Endothelial cell of umbilical vein (primary cell): ENCODE data around the gene USH1C. TPM values are rescaled to one million over a fixed set of nuclear protein-coding genes. Genes with fewer than 3 reads are reported as not detected.

Experiments used
- BruUV-seq: library from RNA; stranded (reverse); fragments of 400-500 nt; replicated peaks from 2 replicates; lab custom pipeline; 2021; lab: Mats Ljungman, UMichigan
- CTCF ChIA-PET: fragments of 300-600, 350-600 bp; sonication (Branson Sonifier 250); formaldehyde crosslinking; loops from one replicate; lab custom pipeline; 2021; ENCODE audit warnings: antibody characterized with exemption, inconsistent platforms; lab: Charles Lee
- POLR2A ChIA-PET: fragments of 300-600, 350-600 bp; sonication (Branson Sonifier 250); formaldehyde crosslinking; loops from one replicate; lab custom pipeline; 2021; ENCODE audit warnings: antibody characterized with exemption, inconsistent platforms; lab: Charles Lee
- DNase-seq: peaks from one replicate; pipeline ENCODE4 v3.0.0-alpha.2; 2011; ENCODE audit warnings: low read depth, low spot score
- FAIRE-seq: peaks from 2 replicates; lab custom pipeline; 2011; peaks lifted over from hg19 to GRCh38; lab: Jason Lieb, UNC
- H2AFZ ChIP-seq: 2 replicates; pipeline ENCODE4 v1.6.0; 2012; ENCODE audit warnings: low read depth, low read length, control low read depth, inconsistent platforms
- H3K27ac ChIP-seq: 2 replicates; pipeline ENCODE4 v1.5.1; 2011; ENCODE audit warnings: low read depth, mild to moderate bottlenecking, control low read depth, low read length, moderate library complexity; ENCODE audit not compliant: insufficient read depth
- H3K27me3 ChIP-seq, 2 experiments: 2 replicates each; pipeline versions ENCODE4 v1.6.0 to v1.6.1; 2011; ENCODE audit warnings: low read length in 2 of 2, mixed read lengths in 1 of 2; ENCODE audit not compliant: control insufficient read depth in 2 of 2, insufficient read depth in 2 of 2
- H3K36me3 ChIP-seq, 2 experiments: 2 replicates in 1 of 2; 3 replicates in 1 of 2; pipeline ENCODE4 v1.5.1; 2011; ENCODE audit warnings: low read length in 2 of 2, mild to moderate bottlenecking in 1 of 2, moderate library complexity in 1 of 2; ENCODE audit not compliant: control insufficient read depth in 2 of 2, insufficient read depth in 2 of 2; ENCODE audit errors: extremely low read depth in 1 of 2
- H3K4me1 ChIP-seq: 3 replicates; pipeline ENCODE4 v1.5.1; 2011; ENCODE audit warnings: mild to moderate bottlenecking, low read length; ENCODE audit not compliant: control insufficient read depth, insufficient read depth; ENCODE audit errors: extremely low read depth
- H3K4me2 ChIP-seq: 2 replicates; pipeline ENCODE4 v1.6.1; 2011; ENCODE audit warnings: low read length, control low read depth, mixed read lengths; ENCODE audit not compliant: insufficient read depth
- H3K4me3 ChIP-seq, 3 experiments: fragments of 200-600 bp in 1 of 3; sonication (generic), shearing (Covaris generic) in 1 of 3; replicated peaks in 1 of 3; 2 replicates each; pipeline ENCODE4 v1.5.1; 2011 to 2016; ENCODE audit warnings: control low read depth in 3 of 3, low read length in 3 of 3, mild to moderate bottlenecking in 2 of 3, inconsistent platforms in 1 of 3, low read depth in 1 of 3, moderate library complexity in 1 of 3; ENCODE audit not compliant: insufficient read depth in 1 of 3
- H3K79me2 ChIP-seq: 2 replicates; pipeline ENCODE4 v1.6.0; 2012; ENCODE audit warnings: low read length, inconsistent platforms; ENCODE audit not compliant: control insufficient read depth, insufficient read depth
- H3K9ac ChIP-seq: replicated peaks from 2 replicates; pipeline ENCODE3; 2011; ENCODE audit warnings: low read length, control low read depth; ENCODE audit not compliant: insufficient read depth; ENCODE audit errors: extremely low read depth
- H3K9me1 ChIP-seq: replicated peaks from 3 replicates; pipeline ENCODE4 v1.6.0; 2011; ENCODE audit warnings: mild to moderate bottlenecking, low read length; ENCODE audit not compliant: control insufficient read depth, insufficient read depth; ENCODE audit errors: extremely low read depth
- H3K9me3 ChIP-seq: replicated peaks from 2 replicates; pipeline ENCODE4 v1.5.1; 2012; ENCODE audit warnings: low read length, inconsistent platforms; ENCODE audit not compliant: control insufficient read depth, insufficient read depth
- H4K20me1 ChIP-seq: replicated peaks from 2 replicates; pipeline ENCODE3; 2011; ENCODE audit warnings: mild to moderate bottlenecking, low read length; ENCODE audit not compliant: control insufficient read depth, insufficient read depth; ENCODE audit errors: extremely low read depth
- CTCF ChIP-seq, 2 donors: IDR thresholded peaks; 1 replicate in 1 of 2; 2 replicates in 1 of 2; pipeline ENCODE4 v1.5.1; 2011; ENCODE audit warnings: low read length in 2 of 2, mild to moderate bottlenecking in 2 of 2, moderate library complexity in 2 of 2, control low read depth in 1 of 2, inconsistent platforms in 1 of 2, low read depth in 1 of 2; ENCODE audit not compliant: insufficient read depth in 1 of 2; ENCODE audit errors: extremely low read depth in 1 of 2
- EZH2 ChIP-seq: IDR thresholded peaks from 2 replicates; pipeline ENCODE4 v1.6.1; 2012; ENCODE audit warnings: borderline replicate concordance, low read depth, mild to moderate bottlenecking, moderate library complexity, low read length, inconsistent platforms; ENCODE audit not compliant: severe bottlenecking
- FOS ChIP-seq: IDR thresholded peaks from 2 replicates; pipeline ENCODE4 v1.6.1; 2011; ENCODE audit warnings: mild to moderate bottlenecking, low read length, moderate library complexity, borderline replicate concordance; ENCODE audit not compliant: insufficient read depth
- GATA2 ChIP-seq: IDR thresholded peaks from 2 replicates; pipeline ENCODE4 v1.7.0; 2011; ENCODE audit warnings: low read depth, mild to moderate bottlenecking, moderate library complexity, mixed read lengths, low read length; ENCODE audit not compliant: insufficient read length, insufficient read depth
- JUN ChIP-seq: IDR thresholded peaks from 2 replicates; pipeline ENCODE4 v1.6.1; 2011; ENCODE audit warnings: borderline replicate concordance, low read depth; ENCODE audit not compliant: insufficient read length, insufficient read depth
- MAX ChIP-seq: IDR thresholded peaks from 2 replicates; pipeline ENCODE4 v1.6.1; 2011; ENCODE audit not compliant: insufficient read depth, insufficient read length
- MYC ChIP-seq: IDR thresholded peaks from one replicate; pipeline ENCODE4 v1.6.1; 2011; ENCODE audit warnings: mild to moderate bottlenecking, low read depth, low read length
- POLR2A ChIP-seq: IDR thresholded peaks from 2 replicates; pipeline ENCODE4 v1.6.1; 2012; ENCODE audit warnings: low read depth, mild to moderate bottlenecking, control low read depth, low read length
- POLR2AphosphoS5 ChIP-seq: IDR thresholded peaks from 2 replicates; pipeline ENCODE4 v1.6.1; 2012; ENCODE audit warnings: low read depth, mild to moderate bottlenecking, control low read depth, low read length, moderate library complexity; ENCODE audit not compliant: insufficient read depth
- dilution Hi-C: fragments of 300-500 bp; cut with MboI; formaldehyde crosslinking; loops from one replicate; pipeline ENCODE4 v1.15.0; 2019; ENCODE audit warnings: low sequenced_read_pairs; ENCODE audit not compliant: extremely low pct_ligation_motif_present
- intact Hi-C: fragments of 100-400 bp; cut with micrococcal nuclease; formaldehyde crosslinking; loops from one replicate; pipeline ENCODE4 v1.10.0; 2022
- polyA plus RNA-seq, 4 experiments: library from polyadenylated mRNA; depleted of rRNA in 3 of 4; stranded (reverse) in 3 of 4; unstranded in 1 of 4; fragments of >200 nt; gene quantifications; 2 replicates each; pipeline versions ENCODE4 v1.2.1 to v1.2.3, GENCODE V29; 2011 to 2012; ENCODE audit warnings: missing spikeins in 1 of 4
- total RNA-seq: library from RNA; stranded (reverse); gene quantifications from 2 replicates; pipeline ENCODE4 v1.2.3, GENCODE V29; 2021

USH1C gene
- total and polyA plus RNA-seq, 2 donors (not counting 3 experiments of a cell fraction or from before 2014, with no cell fraction given): not detected

DNA sequence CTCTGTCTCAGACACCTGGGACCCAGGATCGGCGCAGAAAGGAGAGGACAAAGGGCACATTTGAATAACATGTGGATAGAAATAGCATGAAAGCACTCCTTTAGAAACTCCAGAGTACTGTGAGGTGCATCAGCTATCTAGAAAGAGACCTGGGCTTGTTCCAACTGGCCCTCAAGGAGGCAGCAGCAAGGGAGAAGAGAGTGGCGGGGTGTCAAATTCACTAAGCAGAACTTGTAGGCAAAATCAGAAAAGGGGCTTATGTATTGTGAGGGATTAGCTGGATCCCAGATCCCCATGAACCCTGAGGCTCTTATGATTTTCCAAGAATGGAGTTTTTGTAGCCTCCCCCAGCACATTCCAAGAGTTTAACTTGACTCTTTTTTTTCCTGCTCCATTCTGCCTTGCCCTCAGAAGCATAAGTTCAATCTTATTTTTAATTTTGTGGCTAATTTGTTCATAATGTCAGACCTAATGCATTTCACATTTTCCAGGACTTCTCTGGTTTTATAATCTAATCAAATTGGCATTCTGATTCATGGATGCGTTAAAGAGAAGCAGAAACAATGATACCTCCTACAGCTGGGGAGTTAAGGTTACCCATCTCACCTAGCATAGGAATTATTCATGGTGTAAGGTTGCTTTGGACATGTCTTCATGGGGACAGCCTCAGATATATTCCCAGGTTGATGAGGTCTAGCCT lies 33.6 kb downstream of the USH1C start:
- Histone ChIP-seq H4K20me1 (no peaks in the 10 kb centered on the region), H3K36me3 (no peaks in the 10 kb centered on the region), H3K4me1 (no peaks in the 10 kb centered on the region), H3K9ac (no peak overlapping the region), H2AFZ (no peak overlapping the region), H3K4me3 (no peak overlapping the region), H3K9me3 (no peaks in the 10 kb centered on the region), H3K4me2 (no peak overlapping the region), H3K79me2 (no peaks in the 10 kb centered on the region), H3K9me1 (no peaks in the 10 kb centered on the region), H3K27ac (no peak overlapping the region), H3K27me3 (no peaks in the 10 kb centered on the region)
- CTCF ChIA-PET: interaction anchor here (1.5 to 3.3 kb wide), 2 partner anchors 12 to 17 kb away, joined by 5 to 17 read pairs; no protein-coding TSS in a partner anchor
- intact Hi-C loops: no loop called here
- no TSS peak for BruUV-seq
- TF ChIP-seq MAX (no peak), POLR2A (no peak), FOS (no peak), POLR2AphosphoS5 (no peak), GATA2 (no peak), EZH2 (no peak), MYC (no peak), JUN (no peak), CTCF (IDR thresholded peaks at IDR 0.05; ENCODE audit: extremely low read depth in 1 of 2, insufficient read depth in 1 of 2, low read depth in 1 of 2, low read length in 2 of 2) (no peak)
- dilution Hi-C loops: no loop called here
- FAIRE-seq: no peak
- DNase-seq: no peak
- POLR2A ChIA-PET: no interaction called here
